Pons (tissue), 1 donor: ENCODE measurements around the gene ESYT2.
A peak's percentile ranks its signal among the peaks of the same experiment; 100 is the strongest.
"Not testable (repeated sequence)": the region's sequence is repeated elsewhere in the genome, so short reads cannot be mapped to it uniquely, and the experiment has no call there.

Experiments used
- DNase-seq: peaks from one replicate; pipeline ENCODE4 v3.0.0-alpha.2; 2016; ENCODE audit warnings: low spot score

The ESYT2 gene

GRCh38 chr7:158829342-158830210 is at the start of gene ESYT2:
Gene ESYT2, minus strand, starts transcription at chr7:158829509. Its CDS starts 91 bp downstream, at chr7:158829418.
- peak; percentile 94 for DNase-seq

- peak; percentile 42 for DNase-seq
These were observed 49.1 kb upstream of the ESYT2 start for GRCh38 chr7:158878151-158879079.

- DNase-seq, result no peak
These were observed 47.7 kb upstream of the ESYT2 start for GRCh38 chr7:158876984-158877383.

GRCh38 chr7:158869876-158870275 is 40.6 kb upstream of the ESYT2 start:
- no peak for DNase-seq

- DNase-seq, result no peak
These were observed 39.6 kb upstream of the ESYT2 start for GRCh38 chr7:158868764-158869410.

GRCh38 chr7:158867214-158867984 is 38.1 kb upstream of the ESYT2 start:
- DNase-seq, result no peak

GRCh38 chr7:158865977-158866376 is 36.7 kb upstream of the ESYT2 start:
- DNase-seq, result no peak

- no peak for DNase-seq
These were observed 36.2 kb upstream of the ESYT2 start for GRCh38 chr7:158865462-158865922.

- no peak for DNase-seq
These were observed 35.5 kb upstream of the ESYT2 start for GRCh38 chr7:158864833-158865232.

- DNase-seq, result no peak
These were observed 35.2 kb upstream of the ESYT2 start for GRCh38 chr7:158864507-158864820.

GRCh38 chr7:158863611-158864506 is 34.5 kb upstream of the ESYT2 start:
- peak; percentile 48 for DNase-seq

- not testable (repeated sequence) for DNase-seq
These were observed 33.8 kb upstream of the ESYT2 start for GRCh38 chr7:158862985-158863610.

GRCh38 chr7:158861936-158862704 is 32.8 kb upstream of the ESYT2 start:
- DNase-seq, result no peak

GRCh38 chr7:158861004-158861787 is 31.9 kb upstream of the ESYT2 start:
- no peak for DNase-seq

- no peak for DNase-seq
These were observed 31.1 kb upstream of the ESYT2 start for GRCh38 chr7:158860394-158860793.

GRCh38 chr7:158858592-158859503 is 29.5 kb upstream of the ESYT2 start:
- no peak for DNase-seq
